Fibroblast of mammary gland (primary cell): ENCODE measurements around the gene DCDC1.
"Not testable (repeated sequence)": the region's sequence is repeated elsewhere in the genome, so short reads cannot be mapped to it uniquely, and the experiment has no call there.

Source experiments
- DNase-seq: peaks from one replicate; pipeline ENCODE4 v3.0.0-alpha.2; 2010; ENCODE audit warnings: low read depth
- H3K4me3 ChIP-seq: 2 replicates; pipeline ENCODE4 v1.5.1; 2011; ENCODE audit warnings: low read depth, mild to moderate bottlenecking, low read length, moderate library complexity; ENCODE audit not compliant: control insufficient read depth
- CTCF ChIP-seq: conservative IDR thresholded peaks from 2 replicates; pipeline ENCODE4 v1.5.1; 2011; ENCODE audit warnings: low read depth, low read length, inconsistent platforms; ENCODE audit not compliant: control insufficient read depth, insufficient read depth

DCDC1 gene

GRCh38 chr11:31340903-31341572 lies 28.5 kb downstream of the DCDC1 start:
- no peak overlapping the region for H3K4me3 ChIP-seq
- peak; percentile 65 for TF ChIP-seq CTCF
- peak; percentile 44 for DNase-seq

GRCh38 chr11:31337806-31338205 lies 31.7 kb downstream of the DCDC1 start:
- no peak overlapping the region for H3K4me3 ChIP-seq
- DNase-seq, result no peak
- no peak for TF ChIP-seq CTCF

- TF ChIP-seq CTCF, result no peak
- DNase-seq, result no peak
- H3K4me3 ChIP-seq, result no peak overlapping the region
Measured at GRCh38 chr11:31328697-31329096, 40.8 kb downstream of the DCDC1 start.

- no peak for DNase-seq
- no peak overlapping the region for H3K4me3 ChIP-seq
- TF ChIP-seq CTCF, result no peak
Measured at GRCh38 chr11:31327417-31327816, 42.1 kb downstream of the DCDC1 start.

- DNase-seq, result no peak
- no peak for TF ChIP-seq CTCF
- no peak overlapping the region for H3K4me3 ChIP-seq
Measured at GRCh38 chr11:31326470-31327148, 42.9 kb downstream of the DCDC1 start.

- TF ChIP-seq CTCF, result no peak
- no peak overlapping the region for H3K4me3 ChIP-seq
- DNase-seq, result peak; percentile 87
Measured at GRCh38 chr11:31325160-31325559, 44.4 kb downstream of the DCDC1 start.

GRCh38 chr11:31323145-31323544 lies 46.4 kb downstream of the DCDC1 start:
- H3K4me3 ChIP-seq, result no peak overlapping the region
- no peak for DNase-seq
- no peak for TF ChIP-seq CTCF

GRCh38 chr11:31321494-31321893 lies 48.0 kb downstream of the DCDC1 start:
- not testable (repeated sequence) for DNase-seq

More at GRCh38 chr11:31321494-31321893, 48.0 kb downstream of the DCDC1 start:
- not testable (repeated sequence) for H3K4me3 ChIP-seq
